Gastroesophageal sphincter (tissue), 4 donors: ENCODE data around the gene IFNA10. TPM values are rescaled to one million over a fixed set of nuclear protein-coding genes. Genes with fewer than 3 reads are reported as not detected.
"Not testable (repeated sequence)": the region's sequence is repeated elsewhere in the genome, so short reads cannot be mapped to it uniquely, and the experiment has no call there.

Source experiments
- ATAC-seq: fragments of 150-250 bp; one replicate; pipeline ENCODE4 v1.9.1; 2016; ENCODE audit warnings: mild to moderate bottlenecking, moderate library complexity
- H3K27ac ChIP-seq, 4 donors: fragments of 200-600 bp; sonication (generic) in 3 of 4; 1 replicate in 3 of 4; 2 replicates in 1 of 4; pipeline ENCODE4 v1.5.1; 2016 to 2019
- H3K27me3 ChIP-seq: fragments of 200-600 bp; sonication (generic); one replicate; pipeline ENCODE4 v1.5.1; 2019
- H3K36me3 ChIP-seq, 2 donors: fragments of 200-600 bp; sonication (generic); one replicate each; pipeline ENCODE4 v1.5.1; 2019; ENCODE audit warnings: control low read depth in 1 of 2
- H3K4me1 ChIP-seq, 3 donors: fragments of 200-600 bp; sonication (generic); 1 replicate in 2 of 3; 2 replicates in 1 of 3; pipeline ENCODE4 v1.5.1; 2016 to 2019; ENCODE audit warnings: control low read depth in 2 of 3
- H3K4me3 ChIP-seq, 2 donors: fragments of 200-600 bp; sonication (generic); one replicate each; pipeline ENCODE4 v1.5.1; 2019; ENCODE audit warnings: mild to moderate bottlenecking in 1 of 2, moderate library complexity in 1 of 2
- H3K9me3 ChIP-seq, 3 donors: fragments of 200-600 bp; sonication (generic); one replicate each; pipeline ENCODE4 v1.5.1; 2017 to 2019; ENCODE audit warnings: control low read depth in 2 of 3
- CTCF ChIP-seq, 4 experiments: fragments of 200-600 bp in 2 of 4; fragments of 450-650 bp in 2 of 4; sonication (generic) in 1 of 4; IDR thresholded peaks; one replicate each; pipeline ENCODE4 v1.5.1; 2017 to 2019; ENCODE audit warnings: antibody characterized with exemption in 4 of 4, mild to moderate bottlenecking in 2 of 4, moderate library complexity in 2 of 4
- EP300 ChIP-seq: sonication (generic); formaldehyde crosslinking; IDR thresholded peaks from one replicate; pipeline ENCODE4 v1.6.1; 2017; ENCODE audit warnings: antibody characterized with exemption, mild to moderate bottlenecking
- POLR2A ChIP-seq, 2 donors: fragments of 450-650 bp; IDR thresholded peaks; one replicate each; pipeline ENCODE4 v1.6.1; 2017; ENCODE audit warnings: antibody characterized with exemption in 2 of 2, mild to moderate bottlenecking in 2 of 2, moderate library complexity in 1 of 2
- POLR2AphosphoS5 ChIP-seq: sonication (generic); formaldehyde crosslinking; IDR thresholded peaks from one replicate; pipeline ENCODE4 v1.6.1; 2017; ENCODE audit warnings: antibody characterized with exemption
- WGBS, 2 donors: methylation state at CpG; one replicate each; pipeline ENCODE4 v1.1.5; 2018; ENCODE audit warnings: low coverage in 1 of 2; 5-methylcytosine and 5-hydroxymethylcytosine counted together
- total RNA-seq, 4 donors: library from RNA; depleted of rRNA; stranded (reverse); fragments of >200 nt; gene quantifications; one replicate each; pipeline ENCODE4 v1.1.0, GENCODE V29; 2016

IFNA10 gene
- total RNA-seq, 4 donors from 2014 or later = not detected

- ATAC-seq = peak; percentile 7
- Histone ChIP-seq H3K9me3 (no peaks in the 10 kb centered on the region), H3K27me3 (no peaks in the 10 kb centered on the region), H3K4me1 (no peaks in the 10 kb centered on the region), H3K36me3 (no peaks in the 10 kb centered on the region), H3K27ac (no peak overlapping the region), H3K4me3 (no peak overlapping the region)
- TF ChIP-seq POLR2AphosphoS5 = no peak
- no peak for TF ChIP-seq CTCF (IDR thresholded peaks at IDR 0.05)
- TF ChIP-seq POLR2A (IDR thresholded peaks at IDR 0.05) = no peak
- no peak for TF ChIP-seq EP300
- WGBS, 2 donors = 86 to 100% methylated on average over 1 to 2 of the region's 2 CpGs
Measured at GRCh38 chr9:21233258-21233657, 26.3 kb upstream of the IFNA10 start.

GRCh38 chr9:21228122-21228521, 21.2 kb upstream of the IFNA10 start, which contains the start of gene IFNA17:
Gene IFNA17, minus strand, starts transcription at chr9:21228222. Its CDS starts 49 bp downstream, at chr9:21228173.
- ATAC-seq = no peak
- WGBS, 2 donors = 56 to 65% methylated on average over 2 of the region's 2 CpGs
- H3K4me3 ChIP-seq = no peak within 1 kb of the TSS
- no peak within 1 kb of the TSS for H3K27ac ChIP-seq
- TF ChIP-seq POLR2AphosphoS5 = no peak
- TF ChIP-seq EP300 = no peak
- no peak for TF ChIP-seq CTCF (IDR thresholded peaks at IDR 0.05)
- H3K27me3 ChIP-seq = no peaks in the 10 kb centered on the region
- H3K36me3 ChIP-seq = no peaks in the 10 kb centered on the region
- no peaks in the 10 kb centered on the region for H3K9me3 ChIP-seq
- no peaks in the 10 kb centered on the region for H3K4me1 ChIP-seq

- not testable (repeated sequence) for ATAC-seq, H3K27me3 ChIP-seq, H3K9me3 ChIP-seq, H3K4me1 ChIP-seq, H3K27ac ChIP-seq, H3K4me3 ChIP-seq, H3K36me3 ChIP-seq
- 100% methylated on average over 1 of the region's 1 CpG for WGBS, 2 donors
Measured at GRCh38 chr9:21217211-21217610, 10.3 kb upstream of the IFNA10 start, which contains the start of gene IFNA16. Gene IFNA16, minus strand, starts transcription at chr9:21217311. Its CDS starts 6 bp downstream, at chr9:21217305.

- H3K9me3 ChIP-seq, ATAC-seq, H3K4me1 ChIP-seq, H3K4me3 ChIP-seq, H3K36me3 ChIP-seq, H3K27ac ChIP-seq, H3K27me3 ChIP-seq: not testable (repeated sequence)
- TF ChIP-seq CTCF (IDR thresholded peaks at IDR 0.05) = peak in 1 of 4 experiments; percentile 23
- WGBS, 2 donors = 51% methylated on average over 3 of the region's 5 CpGs; no CpG with 5 or more reads in 1 of the 2 donors
Measured at GRCh38 chr9:21213411-21214326, 6.7 kb upstream of the IFNA10 start.

GRCh38 chr9:21212160-21212559, 5.2 kb upstream of the IFNA10 start:
- WGBS, 2 donors = 67% methylated on average over 1 of the region's 2 CpGs; no CpG with 5 or more reads in 1 of the 2 donors
- H3K27ac ChIP-seq, H3K4me1 ChIP-seq, H3K9me3 ChIP-seq, H3K27me3 ChIP-seq, H3K4me3 ChIP-seq, H3K36me3 ChIP-seq: not testable (repeated sequence)
- peak; percentile 22 for ATAC-seq

GRCh38 chr9:21210782-21211181, 3.8 kb upstream of the IFNA10 start:
- 100% methylated on average over 1 of the region's 2 CpGs; no CpG with 5 or more reads in 1 of the 2 donors for WGBS, 2 donors
- not testable (repeated sequence) for ATAC-seq, H3K4me1 ChIP-seq, H3K9me3 ChIP-seq, H3K27me3 ChIP-seq, H3K4me3 ChIP-seq, H3K27ac ChIP-seq, H3K36me3 ChIP-seq
